SK-N-SH (cell line): ENCODE data around the gene HDAC6. TPM values are rescaled to one million over a fixed set of nuclear protein-coding genes. Genes with fewer than 3 reads are reported as not detected.

Experiments
- CTCF ChIA-PET: fragments of 300-600, 350-600 bp; formaldehyde crosslinking; extraction: SDS; loops from one replicate; lab custom pipeline; 2021; lab: Yijun Ruan, JAX
- POLR2A ChIA-PET: fragments of 350-600 bp; sonication (Branson Sonifier 250); formaldehyde crosslinking; extraction: SDS; loops from one replicate; lab custom pipeline; 2020; ENCODE audit warnings: antibody characterized with exemption, inconsistent platforms; lab: Yijun Ruan, JAX
- DNase-seq: peaks from one replicate; pipeline ENCODE4 v3.0.0; 2012
- H2AFZ ChIP-seq: fragments of 200-600 bp; sonication (generic); 2 replicates; pipeline ENCODE4 v1.8.1; 2016; ENCODE audit warnings: antibody characterized with exemption, mild to moderate bottlenecking, low read depth
- H3F3A ChIP-seq: fragments of 200-600 bp; sonication (generic); replicated peaks from 2 replicates; pipeline ENCODE3; 2016; ENCODE audit warnings: antibody characterized with exemption, mild to moderate bottlenecking; ENCODE audit not compliant: insufficient read depth
- H3K27ac ChIP-seq, 2 experiments: fragments of 200-500 bp in 1 of 2; fragments of 200-600 bp in 1 of 2; sonication (Bioruptor generic) in 1 of 2; sonication (generic), shearing (Covaris generic) in 1 of 2; 2 replicates each; pipeline versions ENCODE4 v1.5.1 to v1.6.1; 2014 to 2016; ENCODE audit warnings: low read depth in 2 of 2, inconsistent platforms in 1 of 2, low read length in 1 of 2, mild to moderate bottlenecking in 1 of 2, mixed read lengths in 1 of 2
- H3K27me3 ChIP-seq: fragments of 200-600 bp; sonication (generic), shearing (Covaris generic); 2 replicates; pipeline ENCODE4 v1.6.1; 2016; ENCODE audit warnings: mixed run types; ENCODE audit not compliant: insufficient read depth
- H3K36me3 ChIP-seq, 2 experiments: fragments of 200-500 bp in 1 of 2; fragments of 200-600 bp in 1 of 2; sonication (Bioruptor generic) in 1 of 2; sonication (generic) in 1 of 2; replicated peaks in 1 of 2; 2 replicates each; pipeline versions ENCODE3 to v1.5.1; 2014 to 2016; ENCODE audit warnings: low read length in 1 of 2, mild to moderate bottlenecking in 1 of 2; ENCODE audit not compliant: insufficient read depth in 2 of 2, control insufficient read depth in 1 of 2
- H3K4me1 ChIP-seq, 2 experiments: fragments of 200-500 bp in 1 of 2; fragments of 200-600 bp in 1 of 2; sonication (Bioruptor generic) in 1 of 2; sonication (generic), shearing (Covaris generic) in 1 of 2; 2 replicates each; pipeline versions ENCODE4 v1.5.1 to v1.6.1; 2014 to 2016; ENCODE audit warnings: low read depth in 1 of 2, low read length in 1 of 2, mixed run types in 1 of 2; ENCODE audit not compliant: insufficient read depth in 2 of 2, control insufficient read depth in 1 of 2
- H3K4me2 ChIP-seq: fragments of 200-600 bp; sonication (generic), shearing (Covaris generic); 2 replicates; pipeline ENCODE4 v1.6.1; 2017; ENCODE audit warnings: mixed run types
- H3K4me3 ChIP-seq, 2 experiments: fragments of 200-500 bp in 1 of 2; fragments of 200-600 bp in 1 of 2; sonication (Bioruptor generic) in 1 of 2; sonication (generic), shearing (Covaris generic) in 1 of 2; 2 replicates each; pipeline versions ENCODE4 v1.5.1 to v1.8.1; 2014 to 2016; ENCODE audit warnings: low read depth in 2 of 2, inconsistent platforms in 1 of 2, low read length in 1 of 2, mild to moderate bottlenecking in 1 of 2, mixed read lengths in 1 of 2, moderate library complexity in 1 of 2
- H3K79me2 ChIP-seq: fragments of 200-600 bp; sonication (generic); 2 replicates; pipeline ENCODE4 v1.8.1; 2017; ENCODE audit warnings: mild to moderate bottlenecking; ENCODE audit not compliant: insufficient read depth
- H3K9ac ChIP-seq: fragments of 200-600 bp; sonication (generic); 2 replicates; pipeline ENCODE4 v1.6.1; 2017; ENCODE audit warnings: mixed run types
- H3K9me2 ChIP-seq: fragments of 200-600 bp; sonication (generic); 2 replicates; pipeline ENCODE4 v1.6.1; 2017; ENCODE audit warnings: mixed run types
- H3K9me3 ChIP-seq: fragments of 200-600 bp; sonication (generic); 2 replicates; pipeline ENCODE4 v1.6.1; 2017; ENCODE audit warnings: mixed run types, mild to moderate bottlenecking, moderate library complexity
- H4K20me1 ChIP-seq: fragments of 200-600 bp; sonication (generic); 2 replicates; pipeline ENCODE4 v1.6.1; 2017; ENCODE audit warnings: mild to moderate bottlenecking, mixed run types; ENCODE audit not compliant: insufficient read depth
- CHD2 ChIP-seq: fragments of 150-350 bp; IDR thresholded peaks from 2 replicates; pipeline ENCODE4 v1.6.1; 2018; ENCODE audit warnings: low read length; ENCODE audit not compliant: partially characterized antibody
- ELF1 ChIP-seq: IDR thresholded peaks from 2 replicates; pipeline ENCODE4 v1.4.0; 2012
- EZH2phosphoT487 ChIP-seq: fragments of 200-600 bp; sonication (generic); IDR thresholded peaks from 2 replicates; pipeline ENCODE4 v1.6.1; 2017; ENCODE audit warnings: low read depth, mixed run types, mild to moderate bottlenecking, antibody characterized with exemption, moderate library complexity, borderline replicate concordance
- GATA2 ChIP-seq: sonication (generic); formaldehyde crosslinking; IDR thresholded peaks from 2 replicates; pipeline ENCODE4 v1.5.0; 2020; ENCODE audit warnings: mild to moderate bottlenecking, missing genetic modification reagents
- JUND ChIP-seq: IDR thresholded peaks from 2 replicates; pipeline ENCODE4 v1.4.0; 2012
- NFIC ChIP-seq: IDR thresholded peaks from 2 replicates; pipeline ENCODE4 v1.4.0; 2012; ENCODE audit warnings: borderline replicate concordance
- NRF1 ChIP-seq: IDR thresholded peaks from 2 replicates; pipeline ENCODE4 v1.6.1; 2012; ENCODE audit warnings: low read depth, mild to moderate bottlenecking, low read length
- RCOR1 ChIP-seq: fragments of 150-350 bp; IDR thresholded peaks from 2 replicates; pipeline ENCODE4 v1.6.1; 2017; ENCODE audit warnings: antibody characterized with exemption, low read length
- RXRA ChIP-seq: IDR thresholded peaks from 2 replicates; pipeline ENCODE4 v1.4.0; 2012; ENCODE audit warnings: low read depth, mild to moderate bottlenecking, borderline replicate concordance
- SIN3A ChIP-seq: IDR thresholded peaks from 2 replicates; pipeline ENCODE4 v1.6.1; 2012; ENCODE audit warnings: low read depth, mild to moderate bottlenecking, low read length, moderate library complexity, borderline replicate concordance
- SMC3 ChIP-seq: IDR thresholded peaks from 2 replicates; pipeline ENCODE4 v1.6.1; 2012; ENCODE audit warnings: low read depth, low read length, improper control_type of control experiment
- TAF1 ChIP-seq: IDR thresholded peaks from 2 replicates; pipeline ENCODE4 v1.6.1; 2012; ENCODE audit warnings: low read depth, mild to moderate bottlenecking, low read length, moderate library complexity, borderline replicate concordance
- WGBS: methylation state at CpG from one replicate; pipeline ENCODE4 v1.1.6; 2017; ENCODE audit warnings: low lambda C conversion rate; 5-methylcytosine and 5-hydroxymethylcytosine counted together
- polyA plus RNA-seq, 3 experiments: library from polyadenylated mRNA; depleted of rRNA; stranded (reverse); fragments of >200 nt; gene quantifications; 2 replicates each; pipeline ENCODE4 v1.2.3, GENCODE V29; 2012
- TF ChIP-seq, protein P1 (sequence below): fragments of 200-600 bp; sonication (generic); IDR thresholded peaks from 2 replicates; pipeline ENCODE4 v1.6.1; 2017; ENCODE audit warnings: antibody characterized with exemption, mild to moderate bottlenecking, moderate library complexity
- TF ChIP-seq, protein P2 (sequence below): IDR thresholded peaks from 2 replicates; pipeline ENCODE4 v1.4.0; 2012; ENCODE audit warnings: low read depth, borderline replicate concordance

Gene HDAC6
- polyA plus RNA-seq, 1 of the 3 experiments (the other 2 are of a cell fraction) = 34.0 TPM

DNA sequence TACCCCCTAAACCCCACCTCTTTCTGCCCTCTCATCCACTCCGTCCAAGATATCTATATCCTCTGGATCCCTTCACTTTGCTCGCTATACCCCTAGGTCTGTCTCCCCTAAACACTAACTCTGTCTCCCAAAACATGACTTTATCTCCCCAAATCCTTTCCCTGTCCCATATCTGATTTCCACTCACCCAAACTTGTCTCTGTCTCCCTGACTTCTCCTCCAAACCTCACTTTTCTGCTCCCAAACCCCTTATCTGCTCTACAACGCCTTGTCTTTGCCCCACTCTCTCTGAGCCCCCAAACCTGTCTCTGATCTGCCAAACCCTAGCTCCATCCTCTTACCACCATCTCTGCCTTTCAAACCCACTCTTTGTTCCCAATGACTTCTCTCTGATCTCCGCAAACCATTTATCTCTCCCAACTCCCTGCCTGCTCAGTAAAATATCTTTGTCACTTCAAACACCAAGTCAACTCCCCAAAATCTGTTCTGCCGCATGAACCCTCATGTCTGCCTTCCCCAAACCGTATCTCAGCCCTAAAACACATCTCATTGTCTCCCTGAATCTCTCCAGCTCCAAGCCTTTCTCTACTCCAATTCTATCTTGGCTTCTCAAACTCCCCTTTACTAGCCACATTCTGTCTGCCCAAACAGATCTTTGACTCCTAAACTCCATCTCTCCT lies 14.9 kb upstream of the HDAC6 start:
- no peaks in the 10 kb centered on the region for H3K36me3 ChIP-seq
- H3F3A ChIP-seq = no peaks in the 10 kb centered on the region
- no peak for TF ChIP-seq EZH2phosphoT487
- no peak for TF ChIP-seq NFIC
- TF ChIP-seq RXRA = no peak
- TF ChIP-seq JUND = no peak
- no peak for TF ChIP-seq GATA2 (CRISPR knock-in tag)
- no peak for TF ChIP-seq CHD2
- no peak for TF ChIP-seq RCOR1
- no peak for TF ChIP-seq ELF1
- no peak for TF ChIP-seq NRF1
- no peaks in the 10 kb centered on the region for H3K9me3 ChIP-seq
- no peak overlapping the region for H3K4me3 ChIP-seq
- CTCF ChIA-PET = no interaction called here
- H3K4me2 ChIP-seq = no peak overlapping the region
- 18% methylated on average over 6 of the region's 6 CpGs for WGBS
- DNase-seq = no peak
- no peaks in the 10 kb centered on the region for H3K79me2 ChIP-seq
- H3K27ac ChIP-seq = no peak overlapping the region
- H3K9ac ChIP-seq = no peak overlapping the region
- peaks cover 31% of the 10 kb centered on the region; the same call in 1 of the 2 replicates for H3K27me3 ChIP-seq
- no peak overlapping the region for H2AFZ ChIP-seq
- no peaks in the 10 kb centered on the region for H3K4me1 ChIP-seq
- H4K20me1 ChIP-seq = no peaks in the 10 kb centered on the region
- no peaks in the 10 kb centered on the region for H3K9me2 ChIP-seq
- POLR2A ChIA-PET = no interaction called here

DNA sequence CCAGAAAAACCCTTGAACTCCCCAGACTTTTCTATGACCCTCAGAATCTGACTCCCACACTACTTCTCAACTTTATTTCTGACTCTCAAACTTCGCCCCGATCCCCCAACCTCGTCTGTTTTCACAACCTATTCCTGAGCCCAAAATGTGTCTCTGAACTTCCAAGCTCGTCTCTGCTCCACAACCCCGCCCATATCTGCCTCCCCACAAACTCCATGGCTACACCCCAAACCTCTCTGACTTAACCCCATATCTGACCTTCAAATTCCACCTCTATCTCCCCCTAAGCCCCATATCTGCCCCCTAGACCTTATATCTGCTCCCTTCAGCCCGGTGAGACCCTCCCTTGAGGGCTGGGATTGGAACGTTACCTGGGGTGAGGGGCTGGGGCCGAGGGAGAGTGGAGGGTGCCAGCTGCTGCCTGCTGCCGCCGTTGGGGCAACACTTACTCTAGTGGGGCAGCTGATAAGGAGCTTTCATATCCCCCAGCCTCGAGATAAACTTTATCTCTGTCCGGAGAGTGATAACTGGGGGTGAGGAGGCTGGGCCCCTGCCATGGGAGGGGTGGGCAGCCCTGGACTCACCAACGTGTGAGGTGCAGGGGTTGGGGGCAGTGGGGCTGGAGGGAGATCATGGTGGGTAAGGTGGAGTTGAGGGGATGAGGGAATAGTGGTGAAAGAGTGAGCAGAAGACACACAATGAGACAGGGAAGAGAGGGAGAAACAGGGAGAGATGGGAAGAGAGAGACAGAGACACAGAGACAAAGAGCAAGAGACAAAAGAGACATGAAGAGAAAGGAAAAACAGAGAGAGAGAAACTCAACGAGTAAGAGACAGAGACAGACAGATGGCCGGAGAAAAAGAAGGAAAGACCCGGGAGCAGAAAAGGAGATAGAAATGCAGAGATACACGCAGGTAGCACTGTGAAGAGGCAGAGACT lies 14.1 kb upstream of the HDAC6 start:
- no peaks in the 10 kb centered on the region for H3K36me3 ChIP-seq
- no peaks in the 10 kb centered on the region for H3F3A ChIP-seq
- H3K4me2 ChIP-seq = no peak overlapping the region
- TF ChIP-seq SMC3 (no peak), GATA2 (CRISPR knock-in tag) (no peak), TAF1 (no peak), EZH2phosphoT487 (no peak), ELF1 (no peak), SIN3A (no peak)
- TF ChIP-seq, protein P1, sequence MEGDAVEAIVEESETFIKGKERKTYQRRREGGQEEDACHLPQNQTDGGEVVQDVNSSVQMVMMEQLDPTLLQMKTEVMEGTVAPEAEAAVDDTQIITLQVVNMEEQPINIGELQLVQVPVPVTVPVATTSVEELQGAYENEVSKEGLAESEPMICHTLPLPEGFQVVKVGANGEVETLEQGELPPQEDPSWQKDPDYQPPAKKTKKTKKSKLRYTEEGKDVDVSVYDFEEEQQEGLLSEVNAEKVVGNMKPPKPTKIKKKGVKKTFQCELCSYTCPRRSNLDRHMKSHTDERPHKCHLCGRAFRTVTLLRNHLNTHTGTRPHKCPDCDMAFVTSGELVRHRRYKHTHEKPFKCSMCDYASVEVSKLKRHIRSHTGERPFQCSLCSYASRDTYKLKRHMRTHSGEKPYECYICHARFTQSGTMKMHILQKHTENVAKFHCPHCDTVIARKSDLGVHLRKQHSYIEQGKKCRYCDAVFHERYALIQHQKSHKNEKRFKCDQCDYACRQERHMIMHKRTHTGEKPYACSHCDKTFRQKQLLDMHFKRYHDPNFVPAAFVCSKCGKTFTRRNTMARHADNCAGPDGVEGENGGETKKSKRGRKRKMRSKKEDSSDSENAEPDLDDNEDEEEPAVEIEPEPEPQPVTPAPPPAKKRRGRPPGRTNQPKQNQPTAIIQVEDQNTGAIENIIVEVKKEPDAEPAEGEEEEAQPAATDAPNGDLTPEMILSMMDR = no peak
- TF ChIP-seq, protein P2, sequence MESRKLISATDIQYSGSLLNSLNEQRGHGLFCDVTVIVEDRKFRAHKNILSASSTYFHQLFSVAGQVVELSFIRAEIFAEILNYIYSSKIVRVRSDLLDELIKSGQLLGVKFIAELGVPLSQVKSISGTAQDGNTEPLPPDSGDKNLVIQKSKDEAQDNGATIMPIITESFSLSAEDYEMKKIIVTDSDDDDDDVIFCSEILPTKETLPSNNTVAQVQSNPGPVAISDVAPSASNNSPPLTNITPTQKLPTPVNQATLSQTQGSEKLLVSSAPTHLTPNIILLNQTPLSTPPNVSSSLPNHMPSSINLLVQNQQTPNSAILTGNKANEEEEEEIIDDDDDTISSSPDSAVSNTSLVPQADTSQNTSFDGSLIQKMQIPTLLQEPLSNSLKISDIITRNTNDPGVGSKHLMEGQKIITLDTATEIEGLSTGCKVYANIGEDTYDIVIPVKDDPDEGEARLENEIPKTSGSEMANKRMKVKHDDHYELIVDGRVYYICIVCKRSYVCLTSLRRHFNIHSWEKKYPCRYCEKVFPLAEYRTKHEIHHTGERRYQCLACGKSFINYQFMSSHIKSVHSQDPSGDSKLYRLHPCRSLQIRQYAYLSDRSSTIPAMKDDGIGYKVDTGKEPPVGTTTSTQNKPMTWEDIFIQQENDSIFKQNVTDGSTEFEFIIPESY = no peak
- no peaks in the 10 kb centered on the region for H4K20me1 ChIP-seq
- no peaks in the 10 kb centered on the region for H3K9me2 ChIP-seq
- peaks cover 31% of the 10 kb centered on the region; the same call in 1 of the 2 replicates for H3K27me3 ChIP-seq
- WGBS = 15% methylated on average over 17 of the region's 17 CpGs
- DNase-seq = no peak
- H2AFZ ChIP-seq = no peak overlapping the region
- H3K4me1 ChIP-seq = no peaks in the 10 kb centered on the region
- H3K79me2 ChIP-seq = no peaks in the 10 kb centered on the region
- H3K9me3 ChIP-seq = no peaks in the 10 kb centered on the region
- CTCF ChIA-PET = no interaction called here
- POLR2A ChIA-PET = no interaction called here
- H3K27ac ChIP-seq = no peak overlapping the region
- no peak overlapping the region for H3K9ac ChIP-seq
- H3K4me3 ChIP-seq = no peak overlapping the region
